ENCODE results near the gene TCHHL1.

Gene TCHHL1

GRCh38 chr1:152089014-152089674, at the start of gene TCHHL1:
Gene TCHHL1 (minus strand): TSS chr1:152089064. CDS start chr1:152088143, 921 bp downstream.
- intact Hi-C loops (cut with DNase I): no loop called here
- DNase-seq: no peak

DNA sequence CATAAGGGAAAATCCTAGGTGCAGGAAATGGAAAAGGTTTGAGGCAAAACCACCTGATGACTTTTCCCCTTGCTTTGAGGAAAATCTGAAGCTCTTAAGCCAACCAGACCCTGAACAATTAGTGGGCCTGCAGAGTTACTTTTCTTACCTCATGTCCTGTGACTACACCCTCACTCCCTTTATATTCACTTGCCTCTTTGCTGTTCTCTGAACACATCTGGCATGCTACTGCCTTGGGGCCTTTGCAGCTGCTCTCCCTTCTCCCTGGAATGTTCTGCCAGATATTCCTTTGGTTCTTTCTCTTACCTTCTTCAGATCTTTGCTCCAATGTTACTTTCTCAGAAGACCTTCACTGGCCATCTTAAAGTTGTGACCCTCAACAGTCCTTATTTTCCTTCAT, 48.4 kb upstream of the TCHHL1 start:
- intact Hi-C loops (cut with DNase I): no loop called here
- no peak for DNase-seq

DNA sequence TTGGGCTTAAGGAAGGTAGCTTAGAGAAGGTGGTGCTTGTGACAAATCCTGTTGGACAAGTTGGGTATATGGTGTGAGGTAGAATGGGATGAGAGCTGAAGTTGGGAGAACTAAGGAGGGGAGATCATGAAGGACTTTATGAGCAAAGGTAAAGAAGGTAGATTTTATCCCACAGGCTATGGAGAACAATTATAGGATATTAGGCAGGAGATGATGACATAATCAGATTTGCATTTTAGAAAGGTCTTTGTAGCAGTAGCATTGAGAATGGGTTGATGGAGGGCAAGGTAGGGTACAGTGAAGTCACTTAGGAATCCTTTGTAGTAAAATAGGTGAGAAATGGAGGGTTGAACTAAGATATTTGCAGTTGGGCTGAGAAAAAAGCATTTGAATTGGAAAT, 41.3 kb upstream of the TCHHL1 start:
- DNase-seq: no peak
- intact Hi-C loops (cut with DNase I): no loop called here

- DNase-seq: no peak
- intact Hi-C loops (cut with DNase I): no loop called here
Observed at GRCh38 chr1:152127673-152128072, 38.8 kb upstream of the TCHHL1 start.

- intact Hi-C loops (cut with DNase I): no loop called here
- no peak for DNase-seq
Observed at GRCh38 chr1:152125834-152126443, 37.1 kb upstream of the TCHHL1 start.

GRCh38 chr1:152118915-152119314, 30.1 kb upstream of the TCHHL1 start:
- no peak for DNase-seq
- intact Hi-C loops (cut with DNase I): no loop called here

- no peak for DNase-seq
- intact Hi-C loops (cut with DNase I): no loop called here
Observed at GRCh38 chr1:152115344-152115743, 26.5 kb upstream of the TCHHL1 start, which contains the start of gene TCHH. Gene TCHH (minus strand): TSS chr1:152115444. CDS start chr1:152114080, 1,364 bp downstream.

DNA sequence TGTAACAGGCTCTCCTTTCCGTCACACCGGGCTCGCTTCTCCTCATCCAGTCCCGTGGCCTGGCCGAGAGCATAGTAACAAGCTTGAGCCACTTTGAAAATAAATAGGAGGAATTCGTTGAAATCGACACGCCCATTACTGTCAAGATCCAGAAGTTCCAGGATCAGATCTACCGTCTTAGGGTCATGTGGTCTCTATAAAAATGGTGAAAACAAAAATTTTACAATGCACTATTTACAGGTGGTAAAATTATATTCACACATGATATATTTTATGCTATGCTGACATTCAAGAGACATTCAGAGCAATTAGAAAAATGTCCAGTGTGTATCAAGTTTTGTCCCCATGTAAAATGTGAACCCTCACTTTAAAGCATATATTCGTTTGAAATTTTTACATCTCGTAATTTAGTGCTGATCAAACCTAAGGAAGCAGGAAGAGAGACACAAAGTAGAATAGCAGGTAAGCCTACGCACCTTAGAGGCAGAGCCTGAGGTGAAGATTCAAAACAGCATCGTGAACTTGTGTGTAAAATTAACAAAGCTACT, 24.1 kb upstream of the TCHHL1 start:
- DNase-seq: no peak
- intact Hi-C loops (cut with DNase I): no loop called here

- intact Hi-C loops (cut with DNase I): no loop called here
- peak in 4 of 10 donors; percentile 40 to 86 (median 80) for DNase-seq
Observed at GRCh38 chr1:152112101-152112884, 23.4 kb upstream of the TCHHL1 start.

DNA sequence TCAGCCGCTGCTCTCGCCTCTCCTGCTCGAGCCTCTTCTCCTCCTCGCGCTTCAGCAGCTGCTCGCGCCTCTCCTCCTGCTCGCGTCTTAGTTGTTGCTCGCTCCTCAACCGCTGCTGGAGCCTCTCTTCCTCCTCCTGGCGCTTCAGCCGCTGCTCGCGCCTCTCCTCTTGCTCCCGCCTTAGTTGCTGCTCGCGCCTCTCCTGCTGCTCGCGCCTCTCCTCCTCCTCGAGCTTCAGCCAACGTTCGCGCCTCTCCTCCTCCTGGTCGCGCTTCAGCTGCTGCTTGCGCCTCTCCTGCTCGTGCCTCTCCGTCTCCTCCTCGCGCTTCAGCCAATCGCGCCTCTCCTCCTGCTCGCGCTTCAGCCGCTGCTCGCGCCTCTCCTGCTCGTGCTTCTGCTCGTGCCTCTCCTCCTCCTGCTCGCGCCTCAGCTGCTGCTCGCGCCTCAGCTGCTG, 22.7 kb upstream of the TCHHL1 start:
- peak in 6 of 10 donors; percentile 31 to 91 (median 66) for DNase-seq
- intact Hi-C loops (cut with DNase I): no loop called here

GRCh38 chr1:152110860-152111514, 22.1 kb upstream of the TCHHL1 start:
- DNase-seq: peak in 4 of 10 donors; percentile 37 to 84 (median 82)
- intact Hi-C loops (cut with DNase I): no loop called here

DNA sequence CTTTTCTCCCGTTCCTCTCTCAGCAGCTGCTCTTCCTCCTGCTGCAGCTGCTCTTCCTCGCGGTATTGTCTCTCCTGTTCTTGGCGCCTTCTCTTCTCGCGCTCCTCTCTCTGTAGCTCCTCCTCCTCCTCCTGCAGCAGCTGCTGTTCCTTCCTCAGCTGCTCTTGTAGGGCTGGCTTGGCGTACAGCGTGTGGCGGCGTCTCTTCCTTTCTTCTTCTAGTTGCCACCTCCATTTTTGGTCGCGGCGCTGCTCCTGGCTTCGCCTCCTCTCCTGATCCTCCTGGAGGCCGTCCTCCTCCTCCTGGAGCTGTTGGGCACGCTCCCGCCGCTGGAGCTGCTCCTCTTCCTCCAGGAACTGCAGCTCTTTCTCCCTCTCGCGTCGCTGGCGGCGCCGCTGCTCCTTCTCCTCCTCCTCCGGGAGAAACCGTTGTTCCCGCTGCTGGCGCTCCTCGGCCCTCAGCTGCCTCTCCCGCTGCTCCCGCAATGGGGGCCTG, 21.5 kb upstream of the TCHHL1 start:
- intact Hi-C loops (cut with DNase I): no loop called here
- DNase-seq: peak in 6 of 10 donors; percentile 27 to 90 (median 56)

DNA sequence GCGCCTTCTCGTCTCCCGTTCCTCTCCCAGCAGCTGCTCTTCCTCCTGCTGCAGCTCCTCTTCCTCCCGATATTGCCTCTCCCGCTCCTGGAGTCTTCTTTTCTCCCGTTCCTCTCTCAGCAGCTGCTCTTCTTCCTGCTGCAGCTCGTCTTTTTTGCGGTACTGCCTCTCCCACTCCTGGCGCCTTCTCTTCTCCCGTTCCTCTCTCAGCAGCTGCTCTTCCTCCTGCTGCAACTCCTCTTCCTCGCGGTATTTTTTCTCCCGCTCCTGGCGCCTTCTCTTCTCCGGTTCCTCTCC, 21.1 kb upstream of the TCHHL1 start:
- intact Hi-C loops (cut with DNase I): no loop called here
- no peak for DNase-seq

GRCh38 chr1:152109231-152109997, 20.6 kb upstream of the TCHHL1 start:
- peak in 1 of 10 donors; percentile 45 for DNase-seq
- intact Hi-C loops (cut with DNase I): no loop called here

DNA sequence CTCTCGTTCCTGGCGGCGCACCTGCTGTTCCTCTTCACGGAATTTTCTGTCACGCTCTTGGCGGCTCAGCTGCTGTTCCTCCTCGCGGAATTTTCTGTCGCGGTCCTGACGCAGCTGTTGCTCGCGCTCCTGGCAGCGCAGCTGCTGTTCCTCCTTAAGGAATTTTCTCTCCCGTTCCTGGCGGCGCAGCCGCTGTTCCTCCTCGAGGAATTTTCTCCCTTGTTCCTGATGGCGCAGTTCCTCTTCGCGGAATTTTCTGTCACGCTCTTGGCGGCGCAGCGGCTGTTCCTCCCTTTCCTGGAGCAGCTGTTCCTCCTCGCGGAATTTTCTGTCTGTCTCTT, 20.0 kb upstream of the TCHHL1 start:
- intact Hi-C loops (cut with DNase I): no loop called here
- DNase-seq: peak in 1 of 10 donors; percentile 60

DNA sequence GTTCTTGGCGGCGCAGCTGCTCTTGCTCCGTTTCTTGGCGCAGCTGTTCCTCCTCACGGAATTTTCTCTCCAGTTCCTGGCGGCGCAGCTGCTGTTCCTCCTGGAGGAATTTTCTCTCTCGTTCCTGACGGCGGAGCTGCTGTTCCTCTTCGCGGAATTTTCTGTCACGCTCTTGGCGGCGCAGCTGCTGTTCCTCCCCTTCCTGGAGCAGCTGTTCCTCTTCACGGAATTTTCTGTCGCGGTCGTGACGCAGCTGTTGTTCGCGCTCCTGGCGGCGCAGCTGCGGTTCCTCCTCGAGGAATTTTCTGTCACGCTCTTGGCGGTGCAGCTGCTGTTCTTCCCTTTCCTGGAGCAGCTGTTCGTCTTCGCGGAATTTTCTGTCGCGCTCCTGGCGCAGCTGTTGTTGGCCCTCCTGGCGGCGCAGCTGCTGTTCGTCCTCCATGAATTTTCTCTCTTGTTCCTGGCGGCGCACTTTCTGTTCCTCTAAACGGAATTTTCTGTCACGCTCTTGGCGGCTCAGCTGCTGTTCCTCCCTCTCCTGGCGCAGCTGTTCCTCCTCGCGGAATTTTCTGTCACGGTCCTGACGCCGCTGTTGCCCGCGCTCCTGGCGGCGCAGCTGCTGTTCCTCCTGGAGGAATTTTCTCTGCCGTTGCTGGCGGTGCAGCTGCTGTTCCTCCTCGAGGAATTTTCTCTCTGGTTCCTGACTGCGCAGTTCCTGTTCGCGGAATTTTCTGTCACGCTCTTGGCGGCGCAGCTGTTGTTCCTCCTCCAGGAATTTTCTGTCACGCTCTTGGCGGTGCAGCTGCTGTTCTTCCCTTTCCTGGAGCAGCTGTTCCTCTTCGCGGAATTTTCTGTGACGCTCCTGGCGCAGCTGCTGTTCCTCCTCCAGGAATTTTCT, 19.4 kb upstream of the TCHHL1 start:
- intact Hi-C loops (cut with DNase I): no loop called here
- DNase-seq: peak in 1 of 10 donors; percentile 62

- peak in 2 of 10 donors; percentile 52 to 57 for DNase-seq
- intact Hi-C loops (cut with DNase I): no loop called here
Observed at GRCh38 chr1:152107031-152107983, 18.4 kb upstream of the TCHHL1 start.

- no peak for DNase-seq
- intact Hi-C loops (cut with DNase I): no loop called here
Observed at GRCh38 chr1:152104854-152105253, 16.0 kb upstream of the TCHHL1 start.
